Fibroblast of lung (primary cell): ENCODE measurements around the gene CAAP1. TPM values are rescaled to one million over a fixed set of nuclear protein-coding genes. Genes with fewer than 3 reads are reported as not detected.
A peak's percentile ranks its signal among the peaks of the same experiment; 100 is the strongest.

Source experiments
- DNase-seq, 2 donors: peaks; one replicate each; pipeline versions ENCODE4 v3.0.0 to v3.0.0-alpha.2; 2010; ENCODE audit warnings: low read depth in 2 of 2
- H2AFZ ChIP-seq: 2 replicates; pipeline ENCODE4 v1.5.1; 2012; ENCODE audit warnings: low read length, control low read depth, inconsistent platforms
- H3K27ac ChIP-seq: 2 replicates; pipeline ENCODE4 v1.5.1; 2011; ENCODE audit warnings: low read length, control low read depth; ENCODE audit not compliant: insufficient read depth
- H3K27me3 ChIP-seq: 2 replicates; pipeline ENCODE4 v1.5.1; 2011; ENCODE audit warnings: mild to moderate bottlenecking, low read length; ENCODE audit not compliant: control insufficient read depth, insufficient read depth
- H3K36me3 ChIP-seq: 2 replicates; pipeline ENCODE4 v1.5.1; 2011; ENCODE audit warnings: low read length; ENCODE audit not compliant: control insufficient read depth, insufficient read depth
- H3K4me1 ChIP-seq: 2 replicates; pipeline ENCODE4 v1.5.1; 2011; ENCODE audit warnings: low read length; ENCODE audit not compliant: control insufficient read depth, insufficient read depth; ENCODE audit errors: extremely low read depth
- H3K4me2 ChIP-seq: 2 replicates; pipeline ENCODE4 v1.5.1; 2011; ENCODE audit warnings: low read length, control low read depth; ENCODE audit not compliant: insufficient read depth; ENCODE audit errors: extremely low read depth
- H3K4me3 ChIP-seq, 4 experiments: fragments of 200-600 bp in 1 of 4; sonication (generic) in 1 of 4; replicated peaks in 1 of 4; 2 replicates each; pipeline ENCODE4 v1.5.1; 2011 to 2016; ENCODE audit warnings: low read length in 4 of 4, low read depth in 3 of 4, mild to moderate bottlenecking in 3 of 4, control low read depth in 2 of 4, inconsistent platforms in 1 of 4, mixed read lengths in 1 of 4; ENCODE audit not compliant: insufficient read depth in 1 of 4; ENCODE audit errors: control extremely low read depth in 1 of 4
- H3K79me2 ChIP-seq: 2 replicates; pipeline ENCODE4 v1.5.1; 2012; ENCODE audit warnings: mild to moderate bottlenecking, low read length, inconsistent platforms; ENCODE audit not compliant: control insufficient read depth, insufficient read depth
- H3K9ac ChIP-seq: 2 replicates; pipeline ENCODE4 v1.5.1; 2011; ENCODE audit warnings: mild to moderate bottlenecking, low read length, control low read depth; ENCODE audit not compliant: insufficient read depth
- H3K9me3 ChIP-seq: 2 replicates; pipeline ENCODE4 v1.5.1; 2012; ENCODE audit warnings: low read depth, low read length; ENCODE audit not compliant: control insufficient read depth, insufficient read depth
- H4K20me1 ChIP-seq: 2 replicates; pipeline ENCODE4 v1.5.1; 2011; ENCODE audit warnings: low read length; ENCODE audit not compliant: control insufficient read depth, insufficient read depth; ENCODE audit errors: extremely low read depth
- EZH2 ChIP-seq: IDR thresholded peaks from 2 replicates; pipeline ENCODE4 v1.5.1; 2012; ENCODE audit warnings: low read length, control low read depth, mild to moderate bottlenecking; ENCODE audit errors: missing control alignments
- polyA plus RNA-seq, 2 donors: library from polyadenylated mRNA; depleted of rRNA in 1 of 2; stranded (reverse) in 1 of 2; unstranded in 1 of 2; fragments of >200 nt; gene quantifications; 2 replicates each; pipeline ENCODE4 v1.2.1, GENCODE V29; 2011 to 2012; ENCODE audit warnings: missing spikeins in 1 of 2
- total RNA-seq: library from RNA; depleted of rRNA; stranded (reverse); fragments of >200 nt; gene quantifications from 2 replicates; pipeline ENCODE4 v1.2.1, GENCODE V29; 2014
- TF ChIP-seq, protein P1 (sequence below), 2 donors: IDR thresholded peaks in 1 of 2; conservative IDR thresholded peaks in 1 of 2; 1 replicate in 1 of 2; 2 replicates in 1 of 2; pipeline ENCODE4 v1.5.1; 2011 to 2012; ENCODE audit warnings: low read length in 2 of 2, control low read depth in 1 of 2, inconsistent platforms in 1 of 2, low read depth in 1 of 2, mild to moderate bottlenecking in 1 of 2

CAAP1 gene
- total and polyA plus RNA-seq, 2 donors (not counting 1 experiment from before 2014, with no cell fraction given), result 13.9 to 15.9 TPM

DNA sequence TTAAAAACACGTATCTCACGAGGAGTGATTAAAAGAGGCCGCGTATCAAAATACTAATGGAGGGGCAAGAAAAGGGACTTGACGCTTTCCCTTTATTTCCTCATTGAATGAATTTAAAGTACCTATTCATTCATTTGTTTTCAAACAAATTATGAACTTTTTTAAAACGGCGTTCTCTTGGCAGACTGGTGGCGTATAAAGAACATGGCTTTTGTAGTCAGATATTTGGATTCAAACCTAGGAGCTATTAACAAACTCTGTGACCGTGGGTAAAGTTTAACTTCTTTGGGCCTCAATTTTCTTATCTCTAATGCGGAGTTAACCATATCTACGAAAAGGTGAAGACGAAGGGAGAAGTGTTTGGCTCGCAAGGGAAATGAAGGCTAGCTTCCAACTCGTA lies 876 bp downstream of the CAAP1 start:
- no peak for TF ChIP-seq EZH2
- TF ChIP-seq, protein P1, sequence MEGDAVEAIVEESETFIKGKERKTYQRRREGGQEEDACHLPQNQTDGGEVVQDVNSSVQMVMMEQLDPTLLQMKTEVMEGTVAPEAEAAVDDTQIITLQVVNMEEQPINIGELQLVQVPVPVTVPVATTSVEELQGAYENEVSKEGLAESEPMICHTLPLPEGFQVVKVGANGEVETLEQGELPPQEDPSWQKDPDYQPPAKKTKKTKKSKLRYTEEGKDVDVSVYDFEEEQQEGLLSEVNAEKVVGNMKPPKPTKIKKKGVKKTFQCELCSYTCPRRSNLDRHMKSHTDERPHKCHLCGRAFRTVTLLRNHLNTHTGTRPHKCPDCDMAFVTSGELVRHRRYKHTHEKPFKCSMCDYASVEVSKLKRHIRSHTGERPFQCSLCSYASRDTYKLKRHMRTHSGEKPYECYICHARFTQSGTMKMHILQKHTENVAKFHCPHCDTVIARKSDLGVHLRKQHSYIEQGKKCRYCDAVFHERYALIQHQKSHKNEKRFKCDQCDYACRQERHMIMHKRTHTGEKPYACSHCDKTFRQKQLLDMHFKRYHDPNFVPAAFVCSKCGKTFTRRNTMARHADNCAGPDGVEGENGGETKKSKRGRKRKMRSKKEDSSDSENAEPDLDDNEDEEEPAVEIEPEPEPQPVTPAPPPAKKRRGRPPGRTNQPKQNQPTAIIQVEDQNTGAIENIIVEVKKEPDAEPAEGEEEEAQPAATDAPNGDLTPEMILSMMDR (conservative IDR thresholded peaks at IDR 0.05 in 1 of 2, IDR thresholded peaks at IDR 0.05 in 1 of 2; ENCODE audit: low read depth in 1 of 2, low read length in 2 of 2), result no peak
- no peaks in the 10 kb centered on the region for H4K20me1 ChIP-seq
- H3K4me2 ChIP-seq, result peak overlapping the region; percentile 93
- H3K4me3 ChIP-seq, result peak overlapping the region; percentile 94 to 98 (median 96)
- H3K27ac ChIP-seq, result peak overlapping the region; percentile 98
- no peaks in the 10 kb centered on the region for H3K9me3 ChIP-seq
- peaks cover 38% of the 10 kb centered on the region for H3K79me2 ChIP-seq
- no peaks in the 10 kb centered on the region for H3K4me1 ChIP-seq
- no peaks in the 10 kb centered on the region for H3K27me3 ChIP-seq
- H3K36me3 ChIP-seq, result no peaks in the 10 kb centered on the region
- peak overlapping the region; percentile 95 for H3K9ac ChIP-seq
- H2AFZ ChIP-seq, result peak overlapping the region; percentile 96
- peak in 1 of 2 donors; percentile 2 for DNase-seq

DNA sequence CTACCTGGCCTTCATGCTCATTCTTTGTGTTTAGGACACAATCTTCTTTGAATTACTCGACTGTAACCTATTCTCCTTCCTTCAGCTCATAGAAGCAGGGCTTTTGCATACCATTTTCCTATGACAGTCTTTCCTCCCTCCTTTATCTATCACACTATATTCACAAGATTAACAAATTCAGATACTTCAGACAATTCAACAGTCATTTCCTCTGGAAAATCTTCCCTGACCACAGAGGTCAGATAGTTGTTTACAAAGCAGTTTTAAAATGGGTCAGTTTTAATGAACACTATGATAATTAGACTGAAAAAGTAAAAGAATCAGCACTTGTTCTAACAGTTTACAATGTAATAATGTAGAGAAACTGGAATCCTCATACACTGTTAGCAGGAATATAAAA lies 4.3 kb downstream of the CAAP1 start:
- H3K4me3 ChIP-seq, result no peak overlapping the region
- H4K20me1 ChIP-seq, result no peaks in the 10 kb centered on the region
- H2AFZ ChIP-seq, result no peak overlapping the region
- no peak overlapping the region for H3K4me2 ChIP-seq
- no peak for TF ChIP-seq EZH2
- TF ChIP-seq, protein P1 (conservative IDR thresholded peaks at IDR 0.05 in 1 of 2, IDR thresholded peaks at IDR 0.05 in 1 of 2; ENCODE audit: low read depth in 1 of 2, low read length in 2 of 2), result no peak
- H3K27me3 ChIP-seq, result no peaks in the 10 kb centered on the region
- H3K9me3 ChIP-seq, result no peaks in the 10 kb centered on the region
- no peaks in the 10 kb centered on the region for H3K36me3 ChIP-seq
- peaks cover 38% of the 10 kb centered on the region for H3K79me2 ChIP-seq
- H3K4me1 ChIP-seq, result no peaks in the 10 kb centered on the region
- DNase-seq, result peak in 1 of 2 donors; percentile 19
- no peak overlapping the region for H3K9ac ChIP-seq
- H3K27ac ChIP-seq, result no peak overlapping the region

DNA sequence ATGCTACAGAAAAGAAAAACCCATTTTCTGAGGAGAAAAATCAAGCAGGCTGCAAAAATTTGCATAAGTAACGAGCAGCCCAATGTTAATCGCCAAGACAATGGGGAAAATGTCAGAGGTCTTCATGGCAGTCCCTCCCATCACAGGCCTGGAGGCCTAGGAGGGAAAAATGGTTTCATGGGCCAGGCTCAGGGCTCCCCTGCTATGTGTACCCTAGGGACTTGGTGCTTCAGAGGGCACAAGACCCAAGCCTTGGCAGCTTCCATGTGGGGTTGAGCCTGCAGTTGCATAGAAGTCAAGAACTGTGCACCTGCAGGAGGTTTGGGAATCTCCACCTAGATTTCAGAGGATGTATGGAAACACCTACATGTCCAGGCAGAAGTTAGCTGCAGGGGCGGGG lies 10.4 kb downstream of the CAAP1 start:
- H4K20me1 ChIP-seq, result no peaks in the 10 kb centered on the region
- H3K9ac ChIP-seq, result no peak overlapping the region
- H3K4me3 ChIP-seq, result no peak overlapping the region
- no peaks in the 10 kb centered on the region for H3K4me1 ChIP-seq
- no peak overlapping the region for H3K27ac ChIP-seq
- TF ChIP-seq, protein P1 (conservative IDR thresholded peaks at IDR 0.05 in 1 of 2, IDR thresholded peaks at IDR 0.05 in 1 of 2; ENCODE audit: low read depth in 1 of 2, low read length in 2 of 2), result no peak
- no peak for TF ChIP-seq EZH2
- no peak overlapping the region for H3K4me2 ChIP-seq
- H2AFZ ChIP-seq, result no peak overlapping the region
- no peaks in the 10 kb centered on the region for H3K9me3 ChIP-seq
- H3K79me2 ChIP-seq, result peaks cover 1% of the 10 kb centered on the region
- H3K27me3 ChIP-seq, result no peaks in the 10 kb centered on the region
- DNase-seq, result no peak
- peaks cover 4% of the 10 kb centered on the region for H3K36me3 ChIP-seq
